GM12875 (cell line): Measurements from ENCODE around the gene ZNF354C.

ENCODE experiments used
- H3K4me3 ChIP-seq: one replicate; pipeline ENCODE4 v1.5.1; 2011; ENCODE audit warnings: low read depth, low read length, control low read depth
- CTCF ChIP-seq: IDR thresholded peaks from 2 replicates; pipeline ENCODE4 v1.5.1; 2011; ENCODE audit warnings: low read depth, mild to moderate bottlenecking, control low read depth, inconsistent platforms, low read length, moderate library complexity, borderline replicate concordance; ENCODE audit not compliant: insufficient read depth

Gene ZNF354C

GRCh38 chr5:179054876-179055275 is 5.3 kb upstream of the ZNF354C start:
- TF ChIP-seq CTCF: no peak
- H3K4me3 ChIP-seq: no peak overlapping the region

- no peak for TF ChIP-seq CTCF
These were observed 4.7 kb upstream of the ZNF354C start for GRCh38 chr5:179055436-179055835.

GRCh38 chr5:179055841-179056240 is 4.3 kb upstream of the ZNF354C start:
- no peak overlapping the region for H3K4me3 ChIP-seq
- no peak for TF ChIP-seq CTCF

More at GRCh38 chr5:179055436-179055835, 4.7 kb upstream of the ZNF354C start:
- no peak overlapping the region for H3K4me3 ChIP-seq

GRCh38 chr5:179061025-179061424 is 852 bp downstream of the ZNF354C start:
- TF ChIP-seq CTCF: no peak
- H3K4me3 ChIP-seq: no peak overlapping the region

GRCh38 chr5:179065703-179066102 is 5.5 kb downstream of the ZNF354C start:
- no peak for TF ChIP-seq CTCF
- H3K4me3 ChIP-seq: no peak overlapping the region

GRCh38 chr5:179079165-179079987 is 19.2 kb downstream of the ZNF354C start:
- TF ChIP-seq CTCF: no peak

GRCh38 chr5:179080724-179081123 is 20.6 kb downstream of the ZNF354C start:
- H3K4me3 ChIP-seq: no peak overlapping the region
- no peak for TF ChIP-seq CTCF

More at GRCh38 chr5:179079165-179079987, 19.2 kb downstream of the ZNF354C start:
- no peak overlapping the region for H3K4me3 ChIP-seq
